ENCODE data around the gene TRAT1.

The TRAT1 gene

DNA sequence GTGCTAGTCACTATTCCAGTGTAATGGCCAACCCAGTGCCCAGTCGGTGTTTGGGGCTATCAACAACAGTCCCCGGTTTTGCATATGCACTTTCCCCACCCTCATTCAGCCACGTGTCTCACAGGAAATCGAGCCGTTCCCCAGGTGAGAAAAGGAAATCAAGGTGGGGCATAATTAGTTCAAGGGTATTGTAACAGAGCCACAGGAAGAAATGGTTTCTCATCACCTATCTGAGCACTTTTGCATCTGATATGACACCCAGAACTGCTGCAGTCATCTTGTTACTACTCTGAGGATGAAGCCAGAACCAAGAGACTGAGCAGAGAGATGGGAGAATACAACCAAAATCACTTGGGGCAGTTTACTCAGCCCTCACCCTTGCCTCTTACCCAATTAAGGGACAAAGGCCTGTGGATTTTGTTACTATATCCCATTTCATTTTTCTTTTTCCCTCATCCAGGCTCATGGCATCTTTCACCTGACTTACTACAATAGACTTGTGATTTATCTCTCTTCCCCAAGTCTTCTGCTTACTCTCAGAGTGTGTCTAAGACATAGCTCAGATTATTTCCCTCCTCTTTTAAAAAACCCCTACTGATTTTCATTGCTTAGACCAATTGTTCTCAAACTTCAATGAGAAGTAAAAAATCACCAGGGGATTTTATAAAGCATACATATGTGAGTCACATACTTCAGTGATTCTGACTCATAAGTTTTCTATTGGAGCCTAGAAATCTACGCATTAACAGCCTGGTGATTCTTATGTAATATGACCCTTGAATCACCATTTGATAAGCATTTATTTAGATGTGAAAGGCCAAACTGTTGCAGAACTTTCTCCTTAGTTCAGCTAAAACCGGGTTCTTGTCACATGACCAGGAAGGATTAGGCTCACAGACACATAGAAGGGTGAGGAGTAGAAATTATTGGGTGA lies 40.5 kb downstream of the TRAT1 start:
- DNase-seq: no peak

DNA sequence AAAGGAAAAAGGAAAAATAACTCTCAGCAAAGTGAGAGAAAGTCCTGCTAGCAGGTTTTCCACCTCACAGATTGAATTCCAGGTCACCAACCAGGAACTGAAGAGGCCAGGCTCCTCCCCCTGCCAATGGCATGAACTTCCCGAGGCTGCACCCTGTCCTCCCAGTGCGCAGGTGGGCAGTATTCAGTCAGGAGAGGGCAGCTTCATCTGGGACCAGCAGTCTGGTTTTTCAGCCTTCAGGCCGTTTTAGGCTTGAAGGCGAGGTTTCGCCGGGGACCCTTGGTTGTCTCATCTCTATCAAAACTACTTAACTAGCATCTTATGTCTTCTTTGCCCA lies 41.2 kb downstream of the TRAT1 start:
- no peak for DNase-seq

DNA sequence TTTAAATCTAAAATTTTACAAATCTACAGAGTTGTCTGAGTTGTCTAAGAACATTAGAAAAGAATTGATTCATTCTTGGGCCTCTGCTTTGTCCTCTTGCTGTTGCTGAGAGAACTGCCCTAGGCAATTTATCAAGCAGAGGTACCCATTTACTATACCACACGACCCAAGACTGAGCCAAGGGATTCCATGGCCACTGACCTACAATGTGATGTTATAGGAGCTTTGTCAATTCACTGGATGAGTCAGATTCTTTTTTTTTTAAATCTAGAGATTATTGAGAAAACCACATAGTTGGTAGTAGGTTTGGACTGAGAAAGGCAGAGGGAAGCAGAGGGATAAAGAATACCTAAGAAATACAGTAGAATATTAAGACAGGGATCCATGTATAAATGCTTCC lies 55.3 kb downstream of the TRAT1 start:
- no peak for DNase-seq

DNA sequence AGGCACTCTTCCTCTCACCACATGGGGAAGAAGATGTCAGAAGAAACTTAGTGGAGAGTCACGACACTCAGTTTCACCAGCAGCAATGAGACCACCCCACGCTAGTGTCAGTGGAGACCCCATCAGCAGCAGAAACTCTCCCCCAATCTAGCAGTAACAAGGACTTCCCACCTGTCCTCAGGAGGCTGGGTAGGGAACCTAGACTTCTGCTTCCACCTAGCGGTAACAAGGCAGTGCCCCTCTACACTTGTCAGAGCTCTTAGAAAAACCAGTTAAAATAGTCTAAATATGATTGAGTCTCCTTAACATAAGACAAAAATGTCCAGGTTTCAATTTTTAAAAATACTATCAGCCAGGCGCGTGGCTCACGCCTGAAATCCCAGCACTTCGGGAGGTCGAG lies 57.3 kb downstream of the TRAT1 start:
- DNase-seq: no peak

DNA sequence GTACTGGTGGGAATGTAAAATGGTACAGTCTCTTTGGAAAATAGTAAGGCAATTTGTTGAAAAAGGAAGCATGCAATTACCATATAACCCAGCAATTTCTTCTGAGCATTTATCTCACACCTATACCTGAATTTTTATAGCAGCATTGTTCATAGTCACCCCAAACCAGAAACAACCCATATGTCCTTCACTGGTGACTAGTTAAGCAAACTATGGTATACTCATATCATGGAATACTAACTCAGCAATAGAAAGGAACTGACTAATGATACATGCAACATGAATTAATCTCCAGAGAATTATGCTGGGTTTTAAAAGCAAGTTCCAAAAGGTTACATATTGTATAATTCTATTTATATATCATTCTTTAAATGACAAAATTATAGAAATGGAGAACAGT lies 60.2 kb downstream of the TRAT1 start:
- no peak for DNase-seq

DNA sequence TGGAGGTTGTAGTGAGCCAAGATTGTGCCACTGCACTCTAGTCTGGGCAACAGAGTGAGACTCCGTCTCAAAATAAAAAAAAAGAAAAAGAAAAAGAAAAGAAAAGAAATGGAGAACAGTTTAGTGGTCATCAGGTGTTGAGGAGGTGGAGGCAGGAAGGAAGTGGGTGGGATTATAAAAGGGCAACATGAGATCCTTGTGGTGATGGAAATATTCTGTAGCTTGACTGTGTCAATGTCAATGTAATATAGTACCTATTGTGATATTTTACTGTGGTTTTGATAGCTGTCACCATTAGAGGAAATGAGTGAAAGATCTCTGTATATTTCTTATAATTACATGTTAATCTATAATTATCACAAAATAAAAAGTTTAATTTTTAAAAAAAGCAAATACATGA lies 60.8 kb downstream of the TRAT1 start:
- DNase-seq: no peak

DNA sequence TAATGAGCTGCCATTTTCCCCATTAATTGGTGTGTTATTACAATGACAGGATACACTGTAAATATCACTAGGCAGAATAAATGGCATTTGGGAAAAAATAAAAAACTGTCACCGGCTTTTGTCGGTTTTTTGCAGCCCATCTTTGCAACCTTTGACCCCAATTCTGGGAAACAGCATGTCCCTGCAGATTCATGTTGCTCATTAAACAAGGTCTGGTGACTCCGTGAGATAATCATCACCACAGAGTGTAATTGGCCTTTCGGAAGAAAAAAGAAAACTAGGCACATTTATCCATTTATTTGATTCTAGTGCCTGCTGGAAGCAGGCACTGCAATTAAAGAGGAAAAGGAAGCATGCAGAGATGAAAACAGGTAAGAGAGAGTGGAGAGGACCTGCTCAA lies 64.5 kb downstream of the TRAT1 start:
- no peak for DNase-seq

DNA sequence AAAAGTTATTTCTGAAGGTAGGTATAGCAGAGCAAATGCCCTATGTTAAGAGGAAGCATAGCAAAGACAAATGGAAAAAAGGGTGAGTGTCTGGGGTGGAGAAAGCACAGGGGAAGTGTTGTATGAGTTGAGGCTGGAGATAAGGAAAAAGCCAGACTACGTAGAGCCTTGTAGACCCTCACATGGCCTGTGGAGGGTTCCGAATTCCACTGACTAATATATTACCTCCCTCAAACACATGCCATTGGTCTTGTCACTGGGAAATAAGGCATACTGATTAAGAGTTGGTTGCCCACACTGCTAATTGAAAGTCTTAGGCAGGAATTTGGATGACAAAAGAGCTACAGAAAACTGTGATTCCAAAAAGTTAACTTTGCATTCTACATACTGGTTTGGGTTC lies 65.2 kb downstream of the TRAT1 start:
- no peak for DNase-seq

DNA sequence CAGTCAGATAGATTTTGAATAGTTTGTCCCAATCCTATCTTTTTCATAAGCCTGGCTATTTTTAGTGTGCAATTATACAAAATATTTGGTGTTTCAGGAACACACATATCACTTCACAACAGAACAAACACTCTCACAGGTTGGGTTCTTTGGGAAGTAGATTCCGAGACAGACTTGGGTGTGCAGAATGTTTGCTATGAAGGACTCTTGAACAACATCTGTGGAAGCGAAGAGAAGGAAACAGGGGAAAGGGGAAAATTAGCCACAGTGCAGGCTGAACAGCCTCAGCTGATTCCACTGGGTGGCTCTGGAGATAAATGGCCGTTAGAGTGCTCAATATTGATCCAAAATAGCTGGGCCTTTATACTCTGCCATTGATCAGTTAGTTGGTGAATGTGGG lies 69.2 kb downstream of the TRAT1 start:
- DNase-seq: no peak

DNA sequence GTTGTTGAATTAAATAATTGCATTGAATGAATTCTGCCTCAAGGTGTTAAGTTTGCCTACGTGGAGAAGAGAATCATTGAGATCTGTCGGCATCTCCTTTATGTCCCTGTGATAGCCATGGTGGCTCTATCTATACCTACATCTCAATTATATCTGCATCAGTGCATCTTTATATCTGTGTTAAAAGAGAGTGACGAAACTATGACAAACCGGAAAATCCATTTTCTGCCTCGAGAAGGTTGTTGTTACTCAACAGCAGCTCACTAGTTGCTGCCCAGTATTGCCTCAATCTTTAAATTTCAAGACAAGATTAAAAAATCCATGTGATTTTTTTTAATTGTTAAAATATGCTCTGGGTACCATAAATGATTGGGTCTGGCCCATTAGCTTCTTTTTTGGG lies 72.4 kb downstream of the TRAT1 start:
- DNase-seq: no peak

DNA sequence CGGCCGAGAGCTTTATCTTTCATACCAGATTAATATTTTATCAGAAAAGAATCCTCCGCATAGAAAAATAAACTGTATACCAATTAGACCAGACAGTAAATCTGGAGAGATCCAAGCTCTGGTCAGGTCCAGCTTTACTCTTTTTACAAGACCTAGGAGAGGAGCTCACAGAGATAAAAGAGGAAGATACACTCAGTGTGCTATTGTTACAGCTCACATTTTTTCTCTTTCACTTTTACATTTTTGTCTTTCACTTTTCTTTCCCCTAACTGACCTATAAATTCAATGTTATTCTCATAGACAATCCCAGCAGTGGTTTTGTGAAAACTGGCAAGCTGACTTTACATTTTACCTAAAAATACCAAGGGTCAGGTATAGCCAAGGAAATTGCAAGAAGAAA lies 75.3 kb downstream of the TRAT1 start:
- no peak for DNase-seq

DNA sequence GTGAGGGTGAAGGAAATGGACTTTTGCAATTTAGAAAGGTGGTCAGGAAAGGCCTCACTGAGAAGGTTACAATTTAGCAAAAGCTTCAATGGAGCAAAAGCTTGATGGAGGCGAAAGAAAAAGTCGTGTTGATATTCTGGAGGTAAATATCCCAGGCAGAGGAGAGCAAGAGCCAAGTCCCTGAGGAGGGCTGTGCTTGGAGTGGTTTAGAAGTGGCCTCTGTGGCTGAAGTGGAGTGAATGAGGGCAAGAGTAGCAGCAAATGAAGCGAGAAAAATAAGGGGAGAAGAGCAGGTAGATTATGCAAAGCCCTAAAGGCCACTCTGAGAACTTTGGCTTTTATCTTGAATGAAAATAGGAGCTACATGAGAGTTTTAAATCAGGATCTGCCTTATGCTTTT lies 76.9 kb downstream of the TRAT1 start:
- no peak for DNase-seq
